GM19025 (cell line): ENCODE results near the gene GAS2L3.
A peak's percentile ranks its signal among the peaks of the same experiment; 100 is the strongest.
"Not testable (repeated sequence)": the region's sequence is repeated elsewhere in the genome, so short reads cannot be mapped to it uniquely, and the experiment has no call there.

ENCODE experiments used
- ATAC-seq: cut with Tn5 transposase; IDR thresholded peaks from one replicate; pipeline ENCODE4 v1.9.1; 2021; ENCODE audit warnings: mild to moderate bottlenecking, low read depth, moderate library complexity; ENCODE audit not compliant: unreplicated experiment

The GAS2L3 gene

GRCh38 chr12:100573292-100574186 is at the start of gene GAS2L3:
GAS2L3 (plus strand) TSS chr12:100573684; CDS start chr12:100594905, 21,221 bp downstream.
- peak; percentile 98 for ATAC-seq

GRCh38 chr12:100528034-100528433 is 45.5 kb upstream of the GAS2L3 start:
- ATAC-seq = no peak

GRCh38 chr12:100528471-100529127 is 44.9 kb upstream of the GAS2L3 start:
- no peak for ATAC-seq

- no peak for ATAC-seq
These were observed 43.6 kb upstream of the GAS2L3 start for GRCh38 chr12:100529756-100530350.

- ATAC-seq = no peak
These were observed 40.1 kb upstream of the GAS2L3 start for GRCh38 chr12:100533376-100533775.

- ATAC-seq = no peak
These were observed 38.8 kb upstream of the GAS2L3 start for GRCh38 chr12:100534625-100535227.

- no peak for ATAC-seq
These were observed 34.3 kb upstream of the GAS2L3 start for GRCh38 chr12:100539202-100539601.

- ATAC-seq = no peak
These were observed 29.3 kb upstream of the GAS2L3 start for GRCh38 chr12:100544165-100544564.

GRCh38 chr12:100545092-100545491 is 28.4 kb upstream of the GAS2L3 start:
- no peak for ATAC-seq

- no peak for ATAC-seq
These were observed 19.5 kb upstream of the GAS2L3 start for GRCh38 chr12:100553936-100554335.

- no peak for ATAC-seq
These were observed 18.8 kb upstream of the GAS2L3 start for GRCh38 chr12:100554608-100555077.

GRCh38 chr12:100555722-100556121 is 17.8 kb upstream of the GAS2L3 start:
- no peak for ATAC-seq

- no peak for ATAC-seq
These were observed 16.1 kb upstream of the GAS2L3 start for GRCh38 chr12:100557357-100557756.

GRCh38 chr12:100559261-100559660 is 14.2 kb upstream of the GAS2L3 start:
- not testable (repeated sequence) for ATAC-seq

- no peak for ATAC-seq
These were observed 9.4 kb upstream of the GAS2L3 start for GRCh38 chr12:100564090-100564489.

- ATAC-seq = no peak
These were observed 8.5 kb upstream of the GAS2L3 start for GRCh38 chr12:100564905-100565467.

GRCh38 chr12:100565987-100566545 is 7.4 kb upstream of the GAS2L3 start:
- no peak for ATAC-seq

- peak; percentile 89 for ATAC-seq
These were observed 6.4 kb upstream of the GAS2L3 start for GRCh38 chr12:100566887-100567637.

GRCh38 chr12:100567945-100568344 is 5.5 kb upstream of the GAS2L3 start:
- peak; percentile 16 for ATAC-seq
